MCF 10A (cell line): Measurements from ENCODE around the gene MPRIP. TPM values are rescaled to one million over a fixed set of nuclear protein-coding genes. Genes with fewer than 3 reads are reported as not detected.

Experiments
- BruUV-seq: library from RNA; stranded (reverse); fragments of 400-500 nt; replicated peaks from 2 replicates; lab custom pipeline; 2021; lab: Mats Ljungman, UMichigan
- CTCF ChIA-PET: fragments of 300-600 bp; sonication (Branson Sonifier 250); formaldehyde crosslinking; extraction: SDS; loops from one replicate; lab custom pipeline; 2021; ENCODE audit warnings: antibody characterized with exemption, inconsistent platforms; lab: Yijun Ruan, JAX
- POLR2A ChIA-PET: fragments of 300-600, 350-650 bp; sonication (Branson Sonifier 250); formaldehyde crosslinking; extraction: SDS; loops from one replicate; lab custom pipeline; 2020; ENCODE audit warnings: antibody characterized with exemption, inconsistent platforms; lab: Yijun Ruan, JAX
- DNase-seq: peaks from one replicate; pipeline ENCODE4 v3.0.0-alpha.2; 2018; ENCODE audit not compliant: unreplicated experiment
- H3K27ac Mint-ChIP-seq: one replicate; pipeline ENCODE4 v1.8.0; 2022; ENCODE audit warnings: mild to moderate bottlenecking, low read depth, mixed read lengths; ENCODE audit not compliant: unreplicated experiment
- H3K27me3 Mint-ChIP-seq: one replicate; pipeline ENCODE4 v1.8.0; 2022; ENCODE audit warnings: mixed read lengths; ENCODE audit not compliant: insufficient read depth, unreplicated experiment
- H3K36me3 Mint-ChIP-seq: one replicate; pipeline ENCODE4 v1.8.0; 2022; ENCODE audit warnings: mild to moderate bottlenecking, moderate library complexity, mixed read lengths; ENCODE audit not compliant: insufficient read depth, unreplicated experiment
- H3K4me1 Mint-ChIP-seq: one replicate; pipeline ENCODE4 v1.8.0; 2022; ENCODE audit warnings: mixed read lengths; ENCODE audit not compliant: insufficient read depth, unreplicated experiment
- H3K4me3 Mint-ChIP-seq: one replicate; pipeline ENCODE4 v1.8.0; 2022; ENCODE audit warnings: mild to moderate bottlenecking, moderate library complexity, mixed read lengths; ENCODE audit not compliant: unreplicated experiment
- H3K9me3 Mint-ChIP-seq: one replicate; pipeline ENCODE4 v1.8.0; 2022; ENCODE audit warnings: mixed read lengths; ENCODE audit not compliant: unreplicated experiment
- CTCF ChIP-seq: fragments of 200-600 bp; IDR thresholded peaks from one replicate; pipeline ENCODE4 v1.8.0; 2022; ENCODE audit warnings: antibody characterized with exemption, mild to moderate bottlenecking; ENCODE audit not compliant: unreplicated experiment
- intact Hi-C: fragments of 100-400 bp; cut with micrococcal nuclease; formaldehyde crosslinking; loops from 2 replicates; pipeline ENCODE4 v1.14.1; 2022
- total RNA-seq: library from RNA; stranded (reverse); gene quantifications from 2 replicates; pipeline ENCODE4 v1.2.3, GENCODE V29; 2022

MPRIP gene
- total RNA-seq, 1 experiment from 2014 or later = 230 TPM

- CTCF ChIA-PET = no interaction called here
- Mint-ChIP-seq H3K27me3 (no peaks in the 10 kb centered on the region), H3K36me3 (peaks cover 17% of the 10 kb centered on the region), H3K27ac (peak overlapping the region; percentile 5), H3K4me3 (no peak overlapping the region), H3K4me1 (peaks cover 16% of the 10 kb centered on the region), H3K9me3 (no peaks in the 10 kb centered on the region)
- BruUV-seq = no TSS peak
- intact Hi-C loops = no loop called here
- TF ChIP-seq CTCF = no peak
- DNase-seq = no peak
- POLR2A ChIA-PET = no interaction called here
Observed at GRCh38 chr17:17104494-17104893, 62.2 kb downstream of the MPRIP start.

- H3K9me3 Mint-ChIP-seq = no peaks in the 10 kb centered on the region
- H3K27me3 Mint-ChIP-seq = no peaks in the 10 kb centered on the region
- POLR2A ChIA-PET = no interaction called here
- no peak for DNase-seq
- intact Hi-C loops = no loop called here
- CTCF ChIA-PET = no interaction called here
- H3K4me1 Mint-ChIP-seq = peaks cover 28% of the 10 kb centered on the region
- H3K27ac Mint-ChIP-seq = no peak overlapping the region
- no TSS peak for BruUV-seq
- H3K36me3 Mint-ChIP-seq = peaks cover 17% of the 10 kb centered on the region
- TF ChIP-seq CTCF = no peak
- H3K4me3 Mint-ChIP-seq = no peak overlapping the region
Observed at GRCh38 chr17:17105976-17106375, 63.7 kb downstream of the MPRIP start.

- Mint-ChIP-seq H3K27me3 (no peaks in the 10 kb centered on the region), H3K4me1 (peaks cover 28% of the 10 kb centered on the region), H3K9me3 (no peaks in the 10 kb centered on the region), H3K36me3 (peaks cover 17% of the 10 kb centered on the region), H3K27ac (no peak overlapping the region), H3K4me3 (no peak overlapping the region)
- no TSS peak for BruUV-seq
- ChIA-PET CTCF (no interaction called here), POLR2A (interaction anchor here (1.5 kb wide), 1 partner anchor 79 kb away, joined by 3 read pairs; no protein-coding TSS in a partner anchor)
- intact Hi-C loops = no loop called here
- no peak for DNase-seq
- TF ChIP-seq CTCF = no peak
Observed at GRCh38 chr17:17106756-17107155, 64.5 kb downstream of the MPRIP start.

GRCh38 chr17:17107281-17107680 is 65.0 kb downstream of the MPRIP start:
- Mint-ChIP-seq H3K27ac (no peak overlapping the region), H3K36me3 (peaks cover 14% of the 10 kb centered on the region), H3K9me3 (no peaks in the 10 kb centered on the region), H3K4me1 (peaks cover 32% of the 10 kb centered on the region), H3K27me3 (no peaks in the 10 kb centered on the region), H3K4me3 (no peak overlapping the region)
- CTCF ChIA-PET = no interaction called here
- DNase-seq = no peak
- intact Hi-C loops = no loop called here
- BruUV-seq = no TSS peak
- POLR2A ChIA-PET = interaction anchor here (1.5 kb wide), 2 partner anchors 13 to 79 kb away, joined by 3 to 4 read pairs; no protein-coding TSS in a partner anchor
- TF ChIP-seq CTCF = no peak
